ENCODE measurements around the gene ACKR2. TPM values are rescaled to one million over a fixed set of nuclear protein-coding genes. Genes with fewer than 3 reads are reported as not detected.
A peak's percentile ranks its signal among the peaks of the same experiment; 100 is the strongest.

The ACKR2 gene
- polyA plus RNA-seq, 1 of the 3 experiments (the other 2 are of a cell fraction): 0.10 TPM

DNA sequence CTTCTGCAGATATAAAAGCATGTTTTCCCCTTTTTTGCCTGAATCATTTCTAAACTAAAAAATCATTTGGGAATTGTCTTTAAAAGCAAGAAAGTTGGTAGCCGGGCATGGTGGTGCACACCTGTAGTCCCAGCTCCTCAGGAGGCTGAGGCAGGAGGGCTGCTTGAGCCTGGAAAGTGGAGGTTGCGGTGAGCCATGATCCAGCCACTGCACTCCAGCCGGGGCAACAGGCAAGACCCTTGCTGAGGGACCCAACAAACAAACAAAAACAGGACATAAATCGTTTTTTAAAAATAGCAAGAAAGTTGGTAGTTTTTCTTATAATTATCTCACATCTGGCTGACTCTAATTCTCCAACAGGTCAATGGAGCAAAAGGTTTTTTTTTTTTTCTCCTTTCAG, 7.5 kb upstream of the ACKR2 start:
- peaks cover 0 to 13% of the 10 kb centered on the region in 2 experiments; a peak in 3 of 4 replicates for H3K4me1 ChIP-seq (ENCODE audit: control insufficient read depth in 1 of 2, insufficient read depth in 2 of 2, low read depth in 1 of 2, low read length in 1 of 2)
- no peak overlapping the region for H3K4me3 ChIP-seq (ENCODE audit: low read depth in 2 of 2, low read length in 1 of 2)
- 0 out of 2 replicates have a peak overlapping the region, but pooled peaks have one; percentile 87 for H3K4me2 ChIP-seq
- peaks cover 9% of the 10 kb centered on the region for H3F3A ChIP-seq (replicated peaks; ENCODE audit: insufficient read depth)
- no peak overlapping the region for H2AFZ ChIP-seq (ENCODE audit: low read depth)
- ChIA-PET POLR2A (no interaction called here), CTCF (interaction anchor here (0.6 to 2.4 kb wide), 3 partner anchors 21 to 79 kb away, joined by 3 to 9 read pairs (median 5); no protein-coding TSS in a partner anchor)
- H3K27me3 ChIP-seq (ENCODE audit: insufficient read depth): no peaks in the 10 kb centered on the region
- H3K27ac ChIP-seq (ENCODE audit: low read depth in 2 of 2, low read length in 1 of 2): no peak overlapping the region
- H3K79me2 ChIP-seq (ENCODE audit: insufficient read depth): peaks cover 49% of the 10 kb centered on the region
- peaks cover 3 to 15% of the 10 kb centered on the region in 2 experiments for H3K36me3 ChIP-seq (replicated peaks in 1 of 2; ENCODE audit: control insufficient read depth in 1 of 2, insufficient read depth in 2 of 2, low read length in 1 of 2)
- no peaks in the 10 kb centered on the region for H3K9me3 ChIP-seq
- TF ChIP-seq FOXJ3 (CRISPR knock-in tag; IDR thresholded peaks at IDR 0.05): no peak
- TF ChIP-seq, protein P1, sequence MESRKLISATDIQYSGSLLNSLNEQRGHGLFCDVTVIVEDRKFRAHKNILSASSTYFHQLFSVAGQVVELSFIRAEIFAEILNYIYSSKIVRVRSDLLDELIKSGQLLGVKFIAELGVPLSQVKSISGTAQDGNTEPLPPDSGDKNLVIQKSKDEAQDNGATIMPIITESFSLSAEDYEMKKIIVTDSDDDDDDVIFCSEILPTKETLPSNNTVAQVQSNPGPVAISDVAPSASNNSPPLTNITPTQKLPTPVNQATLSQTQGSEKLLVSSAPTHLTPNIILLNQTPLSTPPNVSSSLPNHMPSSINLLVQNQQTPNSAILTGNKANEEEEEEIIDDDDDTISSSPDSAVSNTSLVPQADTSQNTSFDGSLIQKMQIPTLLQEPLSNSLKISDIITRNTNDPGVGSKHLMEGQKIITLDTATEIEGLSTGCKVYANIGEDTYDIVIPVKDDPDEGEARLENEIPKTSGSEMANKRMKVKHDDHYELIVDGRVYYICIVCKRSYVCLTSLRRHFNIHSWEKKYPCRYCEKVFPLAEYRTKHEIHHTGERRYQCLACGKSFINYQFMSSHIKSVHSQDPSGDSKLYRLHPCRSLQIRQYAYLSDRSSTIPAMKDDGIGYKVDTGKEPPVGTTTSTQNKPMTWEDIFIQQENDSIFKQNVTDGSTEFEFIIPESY (IDR thresholded peaks at IDR 0.05; ENCODE audit: borderline replicate concordance, low read depth): no peak
- TF ChIP-seq TEAD4 (IDR thresholded peaks at IDR 0.05; ENCODE audit: borderline replicate concordance, insufficient read depth): no peak
- TF ChIP-seq, protein P2, sequence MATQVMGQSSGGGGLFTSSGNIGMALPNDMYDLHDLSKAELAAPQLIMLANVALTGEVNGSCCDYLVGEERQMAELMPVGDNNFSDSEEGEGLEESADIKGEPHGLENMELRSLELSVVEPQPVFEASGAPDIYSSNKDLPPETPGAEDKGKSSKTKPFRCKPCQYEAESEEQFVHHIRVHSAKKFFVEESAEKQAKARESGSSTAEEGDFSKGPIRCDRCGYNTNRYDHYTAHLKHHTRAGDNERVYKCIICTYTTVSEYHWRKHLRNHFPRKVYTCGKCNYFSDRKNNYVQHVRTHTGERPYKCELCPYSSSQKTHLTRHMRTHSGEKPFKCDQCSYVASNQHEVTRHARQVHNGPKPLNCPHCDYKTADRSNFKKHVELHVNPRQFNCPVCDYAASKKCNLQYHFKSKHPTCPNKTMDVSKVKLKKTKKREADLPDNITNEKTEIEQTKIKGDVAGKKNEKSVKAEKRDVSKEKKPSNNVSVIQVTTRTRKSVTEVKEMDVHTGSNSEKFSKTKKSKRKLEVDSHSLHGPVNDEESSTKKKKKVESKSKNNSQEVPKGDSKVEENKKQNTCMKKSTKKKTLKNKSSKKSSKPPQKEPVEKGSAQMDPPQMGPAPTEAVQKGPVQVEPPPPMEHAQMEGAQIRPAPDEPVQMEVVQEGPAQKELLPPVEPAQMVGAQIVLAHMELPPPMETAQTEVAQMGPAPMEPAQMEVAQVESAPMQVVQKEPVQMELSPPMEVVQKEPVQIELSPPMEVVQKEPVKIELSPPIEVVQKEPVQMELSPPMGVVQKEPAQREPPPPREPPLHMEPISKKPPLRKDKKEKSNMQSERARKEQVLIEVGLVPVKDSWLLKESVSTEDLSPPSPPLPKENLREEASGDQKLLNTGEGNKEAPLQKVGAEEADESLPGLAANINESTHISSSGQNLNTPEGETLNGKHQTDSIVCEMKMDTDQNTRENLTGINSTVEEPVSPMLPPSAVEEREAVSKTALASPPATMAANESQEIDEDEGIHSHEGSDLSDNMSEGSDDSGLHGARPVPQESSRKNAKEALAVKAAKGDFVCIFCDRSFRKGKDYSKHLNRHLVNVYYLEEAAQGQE (IDR thresholded peaks at IDR 0.05; ENCODE audit: low read depth, low read length): no peak
- no peak for TF ChIP-seq ELF1 (IDR thresholded peaks at IDR 0.05)
- TF ChIP-seq NFIC (IDR thresholded peaks at IDR 0.05; ENCODE audit: borderline replicate concordance): no peak
- no peak for TF ChIP-seq FOSL2 (IDR thresholded peaks at IDR 0.05; ENCODE audit: borderline replicate concordance, low read depth)
- TF ChIP-seq, protein P3, sequence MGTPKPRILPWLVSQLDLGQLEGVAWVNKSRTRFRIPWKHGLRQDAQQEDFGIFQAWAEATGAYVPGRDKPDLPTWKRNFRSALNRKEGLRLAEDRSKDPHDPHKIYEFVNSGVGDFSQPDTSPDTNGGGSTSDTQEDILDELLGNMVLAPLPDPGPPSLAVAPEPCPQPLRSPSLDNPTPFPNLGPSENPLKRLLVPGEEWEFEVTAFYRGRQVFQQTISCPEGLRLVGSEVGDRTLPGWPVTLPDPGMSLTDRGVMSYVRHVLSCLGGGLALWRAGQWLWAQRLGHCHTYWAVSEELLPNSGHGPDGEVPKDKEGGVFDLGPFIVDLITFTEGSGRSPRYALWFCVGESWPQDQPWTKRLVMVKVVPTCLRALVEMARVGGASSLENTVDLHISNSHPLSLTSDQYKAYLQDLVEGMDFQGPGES (IDR thresholded peaks at IDR 0.05; ENCODE audit: low read depth, low read length): no peak
- TF ChIP-seq FOXM1 (IDR thresholded peaks at IDR 0.05; ENCODE audit: low read depth): no peak
- TF ChIP-seq RFX5 (IDR thresholded peaks at IDR 0.05; ENCODE audit: low read length): no peak
- TF ChIP-seq TCF12 (IDR thresholded peaks at IDR 0.05): no peak
- TF ChIP-seq, protein P4, sequence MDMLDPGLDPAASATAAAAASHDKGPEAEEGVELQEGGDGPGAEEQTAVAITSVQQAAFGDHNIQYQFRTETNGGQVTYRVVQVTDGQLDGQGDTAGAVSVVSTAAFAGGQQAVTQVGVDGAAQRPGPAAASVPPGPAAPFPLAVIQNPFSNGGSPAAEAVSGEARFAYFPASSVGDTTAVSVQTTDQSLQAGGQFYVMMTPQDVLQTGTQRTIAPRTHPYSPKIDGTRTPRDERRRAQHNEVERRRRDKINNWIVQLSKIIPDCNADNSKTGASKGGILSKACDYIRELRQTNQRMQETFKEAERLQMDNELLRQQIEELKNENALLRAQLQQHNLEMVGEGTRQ (IDR thresholded peaks at IDR 0.05; ENCODE audit: borderline replicate concordance, low read depth, low read length): no peak
- no peak for TF ChIP-seq CHD2 (IDR thresholded peaks at IDR 0.05; ENCODE audit: low read length, partially characterized antibody)
- TF ChIP-seq YY1 (IDR thresholded peaks at IDR 0.05; ENCODE audit: low read depth): no peak
- no peak for TF ChIP-seq RXRA (IDR thresholded peaks at IDR 0.05; ENCODE audit: borderline replicate concordance, low read depth)
- no peak for TF ChIP-seq TAF1 (IDR thresholded peaks at IDR 0.05; ENCODE audit: borderline replicate concordance, low read depth, low read length)
- no peak for TF ChIP-seq SMC3 (IDR thresholded peaks at IDR 0.05; ENCODE audit: low read depth, low read length)
- no peak for TF ChIP-seq GATA2 (CRISPR knock-in tag; IDR thresholded peaks at IDR 0.05)
- TF ChIP-seq MXI1 (IDR thresholded peaks at IDR 0.05; ENCODE audit: low read depth, low read length): no peak
- no peak for DNase-seq
- peaks cover 5% of the 10 kb centered on the region; the same call in 1 of the 2 replicates for H4K20me1 ChIP-seq (ENCODE audit: insufficient read depth)
- H3K9ac ChIP-seq: no peak overlapping the region
- WGBS (ENCODE audit: low lambda C conversion rate): 93% methylated on average over 4 of the region's 4 CpGs
- H3K9me2 ChIP-seq: no peaks in the 10 kb centered on the region
